K562 (cell line): ENCODE data around the gene NYAP1. TPM values are rescaled to one million over a fixed set of nuclear protein-coding genes. Genes with fewer than 3 reads are reported as not detected.
A peak's percentile ranks its signal among the peaks of the same experiment; 100 is the strongest.

Experiments used
- ETS2 ChIP-seq: IDR thresholded peaks from 2 replicates; pipeline ENCODE4 v1.6.1; 2016; ENCODE audit warnings: borderline replicate concordance, missing genetic modification characterization, mild to moderate bottlenecking, moderate library complexity, missing compliant biosample characterization; ENCODE audit not compliant: poor library complexity, severe bottlenecking
- IRF2 ChIP-seq: sonication (generic); formaldehyde crosslinking; IDR thresholded peaks from 2 replicates; pipeline ENCODE4 v1.8.1; 2022; ENCODE audit warnings: mild to moderate bottlenecking, missing genetic modification reagents
- KLF13 ChIP-seq: fragments of 450-650 bp; IDR thresholded peaks from 2 replicates; pipeline ENCODE4 v1.6.1; 2016; ENCODE audit warnings: missing genetic modification characterization, low read depth, mild to moderate bottlenecking, missing compliant biosample characterization, moderate library complexity, borderline replicate concordance
- LEF1 ChIP-seq: fragments of 450-650 bp; IDR thresholded peaks from 2 replicates; pipeline ENCODE4 v1.6.1; 2016; ENCODE audit warnings: mild to moderate bottlenecking
- MCM7 ChIP-seq, 2 experiments: fragments of 450-650 bp; IDR thresholded peaks; 2 replicates each; pipeline ENCODE4 v1.6.1; 2016 to 2018
- NEUROD1 ChIP-seq: fragments of 150-350 bp; IDR thresholded peaks from 2 replicates; pipeline ENCODE4 v1.6.1; 2014; ENCODE audit warnings: borderline replicate concordance, low read length, low read depth; ENCODE audit not compliant: partially characterized antibody
- POU5F1 ChIP-seq: fragments of 150-350 bp; IDR thresholded peaks from 2 replicates; pipeline ENCODE4 v1.6.1; 2014; ENCODE audit warnings: borderline replicate concordance, low read length, low read depth, mild to moderate bottlenecking; ENCODE audit not compliant: partially characterized antibody
- PPARD ChIP-seq: fragments of 250-450 bp; sonication (Bioruptor Pico); IDR thresholded peaks from 2 replicates; pipeline ENCODE4 v1.8.0; 2022; ENCODE audit warnings: inconsistent platforms, mild to moderate bottlenecking, moderate library complexity
- RFX1 ChIP-seq: fragments of 450-650 bp; IDR thresholded peaks from 2 replicates; pipeline ENCODE4 v1.6.1; 2016; ENCODE audit warnings: mild to moderate bottlenecking, moderate library complexity
- SIN3A ChIP-seq, 2 experiments: fragments of 150-350 bp in 1 of 2; IDR thresholded peaks; 2 replicates each; pipeline ENCODE4 v1.6.1; 2011 to 2016; ENCODE audit warnings: borderline replicate concordance in 2 of 2, low read depth in 2 of 2, low read length in 2 of 2, mild to moderate bottlenecking in 2 of 2, moderate library complexity in 2 of 2; ENCODE audit not compliant: control insufficient read depth in 1 of 2
- SMARCC2 ChIP-seq: fragments of 450-650 bp; IDR thresholded peaks from 2 replicates; pipeline ENCODE4 v1.6.1; 2017; ENCODE audit warnings: antibody characterized with exemption, moderate library complexity, mild to moderate bottlenecking, low read depth
- TFAM ChIP-seq: fragments of 250-450 bp; sonication (Bioruptor Pico); conservative IDR thresholded peaks from 2 replicates; pipeline ENCODE4 v1.5.0; 2021; ENCODE audit warnings: mild to moderate bottlenecking, moderate library complexity
- ZBTB7A ChIP-seq: IDR thresholded peaks from 2 replicates; pipeline ENCODE4 v1.6.1; 2011; ENCODE audit warnings: low read depth, mild to moderate bottlenecking, low read length, moderate library complexity, borderline replicate concordance; ENCODE audit not compliant: control insufficient read depth
- ZC3H4 ChIP-seq: sonication (generic); formaldehyde crosslinking; IDR thresholded peaks from 2 replicates; pipeline ENCODE4 v1.9.0; 2021; ENCODE audit warnings: missing genetic modification reagents, borderline replicate concordance
- polyA plus RNA-seq, 8 experiments: library from polyadenylated mRNA; depleted of rRNA in 4 of 8; stranded (reverse) in 5 of 8; unstranded in 3 of 8; fragments of >200 nt; fragmentation: Nextera tagmentation in 2 of 8; fragmentation: Illumina TruSeq in 1 of 8; extraction: Ambion mirVana in 2 of 8; extraction: Trizol in 1 of 8; gene quantifications; 2 replicates each; pipeline versions ENCODE4 v1.2.1 to v1.2.3, GENCODE V29; 2011 to 2014; ENCODE audit warnings: inconsistent platforms in 1 of 8, missing spikeins in 1 of 8
- total RNA-seq, 7 experiments: library from RNA; depleted of rRNA in 6 of 7; stranded (reverse); fragments of >200 nt in 6 of 7; fragmentation: Illumina TruSeq in 2 of 7; extraction: Trizol in 2 of 7; gene quantifications; 2 replicates each; pipeline versions ENCODE4 v1.2.1 to v1.2.3, GENCODE V29; 2011 to 2021; ENCODE audit warnings: low replicate concordance in 1 of 7
- TF ChIP-seq, protein P1 (sequence below): fragments of 450-650 bp; IDR thresholded peaks from 2 replicates; pipeline ENCODE4 v1.6.1; 2016
- TF ChIP-seq, protein P2 (sequence below), 2 experiments: IDR thresholded peaks; 2 replicates each; pipeline ENCODE4 v1.6.1; 2012; ENCODE audit warnings: improper control_type of control experiment in 2 of 2, low read depth in 2 of 2, low read length in 2 of 2, borderline replicate concordance in 1 of 2
- TF ChIP-seq, protein P3 (sequence below): conservative IDR thresholded peaks from 2 replicates; pipeline ENCODE4 v1.6.1; 2011; ENCODE audit warnings: low read depth, mild to moderate bottlenecking, low read length; ENCODE audit not compliant: control insufficient read depth
- TF ChIP-seq, protein P4 (sequence below): fragments of 450-650 bp; IDR thresholded peaks from 2 replicates; pipeline ENCODE4 v1.6.1; 2017; ENCODE audit warnings: mild to moderate bottlenecking, moderate library complexity
- TF ChIP-seq, protein P5 (sequence below): fragments of 250-450 bp; sonication (Bioruptor Pico); IDR thresholded peaks from 2 replicates; pipeline ENCODE4 v1.8.0; 2022; ENCODE audit warnings: moderate library complexity, mild to moderate bottlenecking, inconsistent platforms

The NYAP1 gene
- total and polyA plus RNA-seq, 9 of the 15 experiments (the other 6 are each of a cell fraction or from before 2014, with no cell fraction given), result 0.11 to 0.88 (median 0.22) TPM; not detected in 2

DNA sequence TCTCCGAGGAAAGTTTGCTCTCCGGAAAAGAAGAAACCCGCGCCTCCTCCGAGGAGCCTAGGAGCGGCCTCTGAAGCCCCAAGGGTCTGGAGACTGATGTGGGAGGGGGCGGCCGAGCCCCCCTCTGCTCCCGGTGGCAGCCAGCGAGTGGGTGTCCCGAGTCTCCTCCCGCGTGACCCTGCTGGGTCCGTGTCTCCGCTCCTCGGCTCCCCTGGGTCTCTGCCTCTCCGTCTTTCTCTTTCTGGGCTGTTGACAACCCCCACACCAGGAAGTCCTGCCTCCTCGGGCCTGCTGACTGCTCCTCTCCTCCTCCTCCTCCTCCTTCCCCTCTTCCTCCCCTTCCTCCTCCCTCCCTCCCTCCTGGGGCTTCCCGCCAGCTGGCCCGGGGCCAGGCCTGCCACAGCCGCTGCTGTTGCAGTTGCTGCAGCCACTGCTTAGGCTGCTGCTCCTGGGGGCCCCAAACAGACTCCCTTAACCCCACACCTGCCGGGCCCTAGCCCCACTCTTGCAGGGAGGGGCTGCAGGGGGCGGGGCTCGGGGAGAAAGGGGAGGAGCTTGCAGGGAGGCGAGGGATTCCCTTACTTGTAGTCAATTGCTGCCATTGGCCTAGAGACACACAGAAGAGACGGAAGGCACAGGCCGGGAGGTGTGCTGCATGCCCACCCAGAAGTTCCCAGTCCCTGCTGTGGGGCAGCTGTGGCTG lies 4.6 kb upstream of the NYAP1 start, which contains the start of gene TSC22D4 (continued):
- TF ChIP-seq, protein P1, sequence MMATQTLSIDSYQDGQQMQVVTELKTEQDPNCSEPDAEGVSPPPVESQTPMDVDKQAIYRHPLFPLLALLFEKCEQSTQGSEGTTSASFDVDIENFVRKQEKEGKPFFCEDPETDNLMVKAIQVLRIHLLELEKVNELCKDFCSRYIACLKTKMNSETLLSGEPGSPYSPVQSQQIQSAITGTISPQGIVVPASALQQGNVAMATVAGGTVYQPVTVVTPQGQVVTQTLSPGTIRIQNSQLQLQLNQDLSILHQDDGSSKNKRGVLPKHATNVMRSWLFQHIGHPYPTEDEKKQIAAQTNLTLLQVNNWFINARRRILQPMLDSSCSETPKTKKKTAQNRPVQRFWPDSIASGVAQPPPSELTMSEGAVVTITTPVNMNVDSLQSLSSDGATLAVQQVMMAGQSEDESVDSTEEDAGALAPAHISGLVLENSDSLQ, result peak; percentile 92
- TF ChIP-seq, protein P2, sequence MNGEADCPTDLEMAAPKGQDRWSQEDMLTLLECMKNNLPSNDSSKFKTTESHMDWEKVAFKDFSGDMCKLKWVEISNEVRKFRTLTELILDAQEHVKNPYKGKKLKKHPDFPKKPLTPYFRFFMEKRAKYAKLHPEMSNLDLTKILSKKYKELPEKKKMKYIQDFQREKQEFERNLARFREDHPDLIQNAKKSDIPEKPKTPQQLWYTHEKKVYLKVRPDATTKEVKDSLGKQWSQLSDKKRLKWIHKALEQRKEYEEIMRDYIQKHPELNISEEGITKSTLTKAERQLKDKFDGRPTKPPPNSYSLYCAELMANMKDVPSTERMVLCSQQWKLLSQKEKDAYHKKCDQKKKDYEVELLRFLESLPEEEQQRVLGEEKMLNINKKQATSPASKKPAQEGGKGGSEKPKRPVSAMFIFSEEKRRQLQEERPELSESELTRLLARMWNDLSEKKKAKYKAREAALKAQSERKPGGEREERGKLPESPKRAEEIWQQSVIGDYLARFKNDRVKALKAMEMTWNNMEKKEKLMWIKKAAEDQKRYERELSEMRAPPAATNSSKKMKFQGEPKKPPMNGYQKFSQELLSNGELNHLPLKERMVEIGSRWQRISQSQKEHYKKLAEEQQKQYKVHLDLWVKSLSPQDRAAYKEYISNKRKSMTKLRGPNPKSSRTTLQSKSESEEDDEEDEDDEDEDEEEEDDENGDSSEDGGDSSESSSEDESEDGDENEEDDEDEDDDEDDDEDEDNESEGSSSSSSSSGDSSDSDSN (IDR thresholded peaks at IDR 0.05; ENCODE audit: borderline replicate concordance in 1 of 2, low read depth in 2 of 2, low read length in 2 of 2), result 0 out of 4 replicates have a peak, but pooled peaks of 1 of the 2 experiments have one; percentile 77
- TF ChIP-seq NEUROD1, result peak; percentile 47
- no peak for TF ChIP-seq KLF13 (tag)
- no peak for TF ChIP-seq ETS2 (tag)
- TF ChIP-seq IRF2, result no peak
- TF ChIP-seq, protein P3, sequence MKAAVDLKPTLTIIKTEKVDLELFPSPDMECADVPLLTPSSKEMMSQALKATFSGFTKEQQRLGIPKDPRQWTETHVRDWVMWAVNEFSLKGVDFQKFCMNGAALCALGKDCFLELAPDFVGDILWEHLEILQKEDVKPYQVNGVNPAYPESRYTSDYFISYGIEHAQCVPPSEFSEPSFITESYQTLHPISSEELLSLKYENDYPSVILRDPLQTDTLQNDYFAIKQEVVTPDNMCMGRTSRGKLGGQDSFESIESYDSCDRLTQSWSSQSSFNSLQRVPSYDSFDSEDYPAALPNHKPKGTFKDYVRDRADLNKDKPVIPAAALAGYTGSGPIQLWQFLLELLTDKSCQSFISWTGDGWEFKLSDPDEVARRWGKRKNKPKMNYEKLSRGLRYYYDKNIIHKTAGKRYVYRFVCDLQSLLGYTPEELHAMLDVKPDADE, result peak; percentile 81
- TF ChIP-seq SIN3A (IDR thresholded peaks at IDR 0.05; ENCODE audit: borderline replicate concordance in 2 of 2, control insufficient read depth in 1 of 2, low read depth in 2 of 2, low read length in 2 of 2), result peak; percentile 95 to 98
- TF ChIP-seq, protein P4, sequence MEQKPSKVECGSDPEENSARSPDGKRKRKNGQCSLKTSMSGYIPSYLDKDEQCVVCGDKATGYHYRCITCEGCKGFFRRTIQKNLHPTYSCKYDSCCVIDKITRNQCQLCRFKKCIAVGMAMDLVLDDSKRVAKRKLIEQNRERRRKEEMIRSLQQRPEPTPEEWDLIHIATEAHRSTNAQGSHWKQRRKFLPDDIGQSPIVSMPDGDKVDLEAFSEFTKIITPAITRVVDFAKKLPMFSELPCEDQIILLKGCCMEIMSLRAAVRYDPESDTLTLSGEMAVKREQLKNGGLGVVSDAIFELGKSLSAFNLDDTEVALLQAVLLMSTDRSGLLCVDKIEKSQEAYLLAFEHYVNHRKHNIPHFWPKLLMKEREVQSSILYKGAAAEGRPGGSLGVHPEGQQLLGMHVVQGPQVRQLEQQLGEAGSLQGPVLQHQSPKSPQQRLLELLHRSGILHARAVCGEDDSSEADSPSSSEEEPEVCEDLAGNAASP, result no peak
- no peak for TF ChIP-seq ZC3H4
- TF ChIP-seq POU5F1, result no peak
- TF ChIP-seq, protein P5, sequence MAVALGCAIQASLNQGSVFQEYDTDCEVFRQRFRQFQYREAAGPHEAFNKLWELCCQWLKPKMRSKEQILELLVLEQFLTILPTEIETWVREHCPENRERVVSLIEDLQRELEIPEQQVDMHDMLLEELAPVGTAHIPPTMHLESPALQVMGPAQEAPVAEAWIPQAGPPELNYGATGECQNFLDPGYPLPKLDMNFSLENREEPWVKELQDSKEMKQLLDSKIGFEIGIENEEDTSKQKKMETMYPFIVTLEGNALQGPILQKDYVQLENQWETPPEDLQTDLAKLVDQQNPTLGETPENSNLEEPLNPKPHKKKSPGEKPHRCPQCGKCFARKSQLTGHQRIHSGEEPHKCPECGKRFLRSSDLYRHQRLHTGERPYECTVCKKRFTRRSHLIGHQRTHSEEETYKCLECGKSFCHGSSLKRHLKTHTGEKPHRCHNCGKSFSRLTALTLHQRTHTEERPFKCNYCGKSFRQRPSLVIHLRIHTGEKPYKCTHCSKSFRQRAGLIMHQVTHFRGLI (CRISPR knock-in tag), result no peak
- TF ChIP-seq LEF1, result peak; percentile 92
- TF ChIP-seq PPARD, result no peak
- no peak for TF ChIP-seq SMARCC2
- no peak for TF ChIP-seq RFX1
- no peak for TF ChIP-seq MCM7 (IDR thresholded peaks at IDR 0.05)
- TF ChIP-seq ZBTB7A, result peak; percentile 87
- no peak for TF ChIP-seq TFAM (CRISPR knock-in tag)
